HepG2 (cell line): ENCODE data around the gene FHIT. TPM values are rescaled to one million over a fixed set of nuclear protein-coding genes. Genes with fewer than 3 reads are reported as not detected.

ENCODE experiments used
- FOXA1 ChIP-seq, 2 experiments: fragments of 450-650 bp in 1 of 2; sonication (generic) in 1 of 2; formaldehyde crosslinking in 1 of 2; IDR thresholded peaks; 2 replicates each; pipeline versions ENCODE4 v1.4.0 to v1.6.1; 2016 to 2020; ENCODE audit warnings: missing genetic modification reagents in 1 of 2
- NFYC ChIP-seq: IDR thresholded peaks from 2 replicates; pipeline ENCODE4 v1.6.1; 2016; ENCODE audit warnings: missing genetic modification reagents, missing compliant biosample characterization
- ZNF292 ChIP-seq: sonication (generic); formaldehyde crosslinking; IDR thresholded peaks from 2 replicates; pipeline ENCODE4 v1.8.1; 2022; ENCODE audit warnings: mild to moderate bottlenecking, low read depth, missing genetic modification reagents, borderline replicate concordance
- ZNF512B ChIP-seq: sonication (generic); formaldehyde crosslinking; IDR thresholded peaks from 2 replicates; pipeline ENCODE4 v1.5.1; 2020; ENCODE audit warnings: missing genetic modification reagents, mild to moderate bottlenecking, borderline replicate concordance
- ZSCAN5A ChIP-seq: sonication (generic); formaldehyde crosslinking; IDR thresholded peaks from 2 replicates; pipeline ENCODE4 v1.8.0; 2022; ENCODE audit warnings: mild to moderate bottlenecking, missing genetic modification reagents, borderline replicate concordance
- polyA plus RNA-seq, 8 experiments: library from polyadenylated mRNA; depleted of rRNA in 3 of 8; stranded (reverse) in 7 of 8; unstranded in 1 of 8; fragments of >200 nt; fragmentation: Illumina TruSeq in 4 of 8; extraction: Trizol in 4 of 8; gene quantifications; 2 replicates each; pipeline versions ENCODE4 v1.2.1 to v1.2.3, GENCODE V29; 2011 to 2016; ENCODE audit warnings: low read depth in 4 of 8, missing spikeins in 1 of 8, mixed read lengths in 1 of 8; ENCODE audit not compliant: insufficient read depth in 1 of 8
- total RNA-seq, 5 experiments: library from RNA; depleted of rRNA; stranded (reverse); fragments of >200 nt; fragmentation: Illumina TruSeq; extraction: Trizol; gene quantifications; 2 replicates each; pipeline ENCODE4 v1.2.3, GENCODE V29; 2016; ENCODE audit warnings: low read depth in 1 of 5
- TF ChIP-seq, protein P1 (sequence below): sonication (generic); formaldehyde crosslinking; IDR thresholded peaks from 2 replicates; pipeline ENCODE4 v1.4.0; 2020; ENCODE audit warnings: mild to moderate bottlenecking, low read depth, missing genetic modification reagents
- TF ChIP-seq, protein P2 (sequence below): sonication (generic); formaldehyde crosslinking; conservative IDR thresholded peaks from 2 replicates; pipeline ENCODE4 v1.5.0; 2020; ENCODE audit warnings: missing genetic modification reagents
- TF ChIP-seq, protein P3 (sequence below): sonication (generic); formaldehyde crosslinking; IDR thresholded peaks from 2 replicates; pipeline ENCODE4 v1.9.0; 2021; ENCODE audit warnings: missing genetic modification reagents, mild to moderate bottlenecking, borderline replicate concordance

Gene FHIT
- total and polyA plus RNA-seq, 2 of the 13 experiments (the other 11 are each of a cell fraction or from before 2014, with no cell fraction given) = 4.0 to 4.6 TPM

GRCh38 chr3:59850417-59850816, 1400.8 kb downstream of the FHIT start (continued):
- TF ChIP-seq, protein P1, sequence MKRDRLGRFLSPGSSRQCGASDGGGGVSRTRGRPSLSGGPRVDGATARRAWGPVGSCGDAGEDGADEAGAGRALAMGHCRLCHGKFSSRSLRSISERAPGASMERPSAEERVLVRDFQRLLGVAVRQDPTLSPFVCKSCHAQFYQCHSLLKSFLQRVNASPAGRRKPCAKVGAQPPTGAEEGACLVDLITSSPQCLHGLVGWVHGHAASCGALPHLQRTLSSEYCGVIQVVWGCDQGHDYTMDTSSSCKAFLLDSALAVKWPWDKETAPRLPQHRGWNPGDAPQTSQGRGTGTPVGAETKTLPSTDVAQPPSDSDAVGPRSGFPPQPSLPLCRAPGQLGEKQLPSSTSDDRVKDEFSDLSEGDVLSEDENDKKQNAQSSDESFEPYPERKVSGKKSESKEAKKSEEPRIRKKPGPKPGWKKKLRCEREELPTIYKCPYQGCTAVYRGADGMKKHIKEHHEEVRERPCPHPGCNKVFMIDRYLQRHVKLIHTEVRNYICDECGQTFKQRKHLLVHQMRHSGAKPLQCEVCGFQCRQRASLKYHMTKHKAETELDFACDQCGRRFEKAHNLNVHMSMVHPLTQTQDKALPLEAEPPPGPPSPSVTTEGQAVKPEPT (CRISPR knock-in tag) = no peak
- no peak for TF ChIP-seq NFYC (CRISPR knock-in tag)
- TF ChIP-seq, protein P2, sequence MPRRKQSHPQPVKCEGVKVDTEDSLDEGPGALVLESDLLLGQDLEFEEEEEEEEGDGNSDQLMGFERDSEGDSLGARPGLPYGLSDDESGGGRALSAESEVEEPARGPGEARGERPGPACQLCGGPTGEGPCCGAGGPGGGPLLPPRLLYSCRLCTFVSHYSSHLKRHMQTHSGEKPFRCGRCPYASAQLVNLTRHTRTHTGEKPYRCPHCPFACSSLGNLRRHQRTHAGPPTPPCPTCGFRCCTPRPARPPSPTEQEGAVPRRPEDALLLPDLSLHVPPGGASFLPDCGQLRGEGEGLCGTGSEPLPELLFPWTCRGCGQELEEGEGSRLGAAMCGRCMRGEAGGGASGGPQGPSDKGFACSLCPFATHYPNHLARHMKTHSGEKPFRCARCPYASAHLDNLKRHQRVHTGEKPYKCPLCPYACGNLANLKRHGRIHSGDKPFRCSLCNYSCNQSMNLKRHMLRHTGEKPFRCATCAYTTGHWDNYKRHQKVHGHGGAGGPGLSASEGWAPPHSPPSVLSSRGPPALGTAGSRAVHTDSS (CRISPR knock-in tag) = no peak
- TF ChIP-seq FOXA1 (IDR thresholded peaks at IDR 0.05) = no peak
- no peak for TF ChIP-seq FOXA1 (CRISPR knock-in tag; IDR thresholded peaks at IDR 0.05)
- no peak for TF ChIP-seq ZSCAN5A (CRISPR knock-in tag)
- no peak for TF ChIP-seq ZNF292 (CRISPR knock-in tag)
- TF ChIP-seq, protein P3, sequence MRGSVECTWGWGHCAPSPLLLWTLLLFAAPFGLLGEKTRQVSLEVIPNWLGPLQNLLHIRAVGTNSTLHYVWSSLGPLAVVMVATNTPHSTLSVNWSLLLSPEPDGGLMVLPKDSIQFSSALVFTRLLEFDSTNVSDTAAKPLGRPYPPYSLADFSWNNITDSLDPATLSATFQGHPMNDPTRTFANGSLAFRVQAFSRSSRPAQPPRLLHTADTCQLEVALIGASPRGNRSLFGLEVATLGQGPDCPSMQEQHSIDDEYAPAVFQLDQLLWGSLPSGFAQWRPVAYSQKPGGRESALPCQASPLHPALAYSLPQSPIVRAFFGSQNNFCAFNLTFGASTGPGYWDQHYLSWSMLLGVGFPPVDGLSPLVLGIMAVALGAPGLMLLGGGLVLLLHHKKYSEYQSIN (CRISPR knock-in tag) = no peak
- TF ChIP-seq ZNF512B = no peak
- TF ChIP-seq, all 625 proteins: peak for 0
